Gastroesophageal sphincter (tissue), 4 donors: Measurements from ENCODE around the gene LUC7L. TPM values are rescaled to one million over a fixed set of nuclear protein-coding genes. Genes with fewer than 3 reads are reported as not detected.

Experiments used
- ATAC-seq: fragments of 150-250 bp; one replicate; pipeline ENCODE4 v1.9.1; 2016; ENCODE audit warnings: mild to moderate bottlenecking, moderate library complexity
- H3K27ac ChIP-seq, 4 donors: fragments of 200-600 bp; sonication (generic) in 3 of 4; 1 replicate in 3 of 4; 2 replicates in 1 of 4; pipeline ENCODE4 v1.5.1; 2016 to 2019
- H3K27me3 ChIP-seq: fragments of 200-600 bp; sonication (generic); one replicate; pipeline ENCODE4 v1.5.1; 2019
- H3K36me3 ChIP-seq, 2 donors: fragments of 200-600 bp; sonication (generic); one replicate each; pipeline ENCODE4 v1.5.1; 2019; ENCODE audit warnings: control low read depth in 1 of 2
- H3K4me1 ChIP-seq, 3 donors: fragments of 200-600 bp; sonication (generic); 1 replicate in 2 of 3; 2 replicates in 1 of 3; pipeline ENCODE4 v1.5.1; 2016 to 2019; ENCODE audit warnings: control low read depth in 2 of 3
- H3K4me3 ChIP-seq, 2 donors: fragments of 200-600 bp; sonication (generic); one replicate each; pipeline ENCODE4 v1.5.1; 2019; ENCODE audit warnings: mild to moderate bottlenecking in 1 of 2, moderate library complexity in 1 of 2
- H3K9me3 ChIP-seq, 3 donors: fragments of 200-600 bp; sonication (generic); one replicate each; pipeline ENCODE4 v1.5.1; 2017 to 2019; ENCODE audit warnings: control low read depth in 2 of 3
- EP300 ChIP-seq: sonication (generic); formaldehyde crosslinking; IDR thresholded peaks from one replicate; pipeline ENCODE4 v1.6.1; 2017; ENCODE audit warnings: antibody characterized with exemption, mild to moderate bottlenecking
- POLR2A ChIP-seq, 2 donors: fragments of 450-650 bp; IDR thresholded peaks; one replicate each; pipeline ENCODE4 v1.6.1; 2017; ENCODE audit warnings: antibody characterized with exemption in 2 of 2, mild to moderate bottlenecking in 2 of 2, moderate library complexity in 1 of 2
- POLR2AphosphoS5 ChIP-seq: sonication (generic); formaldehyde crosslinking; IDR thresholded peaks from one replicate; pipeline ENCODE4 v1.6.1; 2017; ENCODE audit warnings: antibody characterized with exemption
- WGBS, 2 donors: methylation state at CpG; one replicate each; pipeline ENCODE4 v1.1.5; 2018; ENCODE audit warnings: low coverage in 1 of 2; 5-methylcytosine and 5-hydroxymethylcytosine counted together
- total RNA-seq, 4 donors: library from RNA; depleted of rRNA; stranded (reverse); fragments of >200 nt; gene quantifications; one replicate each; pipeline ENCODE4 v1.1.0, GENCODE V29; 2016
- TF ChIP-seq, protein P1 (sequence below), 4 experiments: fragments of 200-600 bp in 2 of 4; fragments of 450-650 bp in 2 of 4; sonication (generic) in 1 of 4; IDR thresholded peaks; one replicate each; pipeline ENCODE4 v1.5.1; 2017 to 2019; ENCODE audit warnings: antibody characterized with exemption in 4 of 4, mild to moderate bottlenecking in 2 of 4, moderate library complexity in 2 of 4

LUC7L gene
- total RNA-seq, 4 donors from 2014 or later: 34.7 to 112 (median 59.6) TPM

DNA sequence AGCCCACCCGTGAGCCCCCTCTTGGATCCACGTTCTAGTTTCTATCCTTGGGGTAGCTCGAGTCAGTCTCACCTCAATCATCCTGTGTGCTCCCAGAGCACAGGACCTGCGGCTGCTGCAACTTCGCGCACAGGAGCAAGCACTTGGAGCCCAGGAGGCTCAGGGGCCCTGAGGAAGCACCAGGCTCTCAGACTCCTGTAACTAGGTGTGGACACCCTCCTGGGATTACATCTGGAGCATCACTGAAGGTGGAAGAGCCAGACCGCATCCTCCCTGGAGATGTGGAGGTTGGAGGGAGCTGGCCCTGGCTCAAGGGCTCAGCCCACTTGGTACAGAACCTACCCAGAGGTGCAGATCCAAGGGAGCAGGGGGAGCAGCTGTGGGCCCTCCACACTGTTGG is 46.2 kb downstream of the LUC7L start:
- no peak for ATAC-seq
- peaks cover 34% of the 10 kb centered on the region for H3K27me3 ChIP-seq
- H3K27ac ChIP-seq: no peak overlapping the region
- no peak overlapping the region for H3K4me3 ChIP-seq
- peaks cover 7 to 20% (median 17%) of the 10 kb centered on the region in 3 donors for H3K4me1 ChIP-seq
- peaks cover 0 to 10% of the 10 kb centered on the region in 2 donors for H3K36me3 ChIP-seq
- H3K9me3 ChIP-seq: no peaks in the 10 kb centered on the region
- TF ChIP-seq POLR2A (IDR thresholded peaks at IDR 0.05): no peak
- 51% methylated on average over 4 of the region's 7 CpGs; no CpG with 5 or more reads in 1 of the 2 donors for WGBS, 2 donors

DNA sequence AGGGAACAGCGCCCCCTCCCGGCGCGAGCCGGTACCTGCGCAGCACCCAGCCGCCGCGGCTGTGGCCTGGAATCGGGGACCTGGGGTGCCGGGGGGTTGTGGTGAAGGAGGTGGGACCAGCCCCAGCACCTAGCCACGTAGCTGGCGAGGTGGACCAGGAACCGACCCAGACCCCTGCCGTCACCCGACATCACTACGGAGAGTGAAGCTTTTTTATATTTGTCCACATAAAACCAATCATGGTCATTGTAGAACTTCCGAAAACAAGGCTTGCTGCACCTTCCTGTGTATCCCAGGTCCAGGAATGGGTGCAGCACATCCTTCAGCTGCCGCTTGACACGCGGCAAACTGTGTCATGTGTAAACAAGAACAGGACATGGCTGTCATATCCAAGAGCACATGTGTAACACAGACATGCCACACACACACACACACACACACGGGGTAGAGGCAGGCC is 47.7 kb downstream of the LUC7L start:
- Histone ChIP-seq H3K4me1 (peaks cover 7 to 27% (median 17%) of the 10 kb centered on the region in 3 donors), H3K36me3 (no peaks in the 10 kb centered on the region), H3K27me3 (peaks cover 46% of the 10 kb centered on the region), H3K4me3 (peak overlapping the region in 1 of 2 donors; percentile 36), H3K27ac (no peak overlapping the region), H3K9me3 (no peaks in the 10 kb centered on the region)
- TF ChIP-seq POLR2A (IDR thresholded peaks at IDR 0.05): no peak
- TF ChIP-seq EP300: no peak
- TF ChIP-seq, protein P1, sequence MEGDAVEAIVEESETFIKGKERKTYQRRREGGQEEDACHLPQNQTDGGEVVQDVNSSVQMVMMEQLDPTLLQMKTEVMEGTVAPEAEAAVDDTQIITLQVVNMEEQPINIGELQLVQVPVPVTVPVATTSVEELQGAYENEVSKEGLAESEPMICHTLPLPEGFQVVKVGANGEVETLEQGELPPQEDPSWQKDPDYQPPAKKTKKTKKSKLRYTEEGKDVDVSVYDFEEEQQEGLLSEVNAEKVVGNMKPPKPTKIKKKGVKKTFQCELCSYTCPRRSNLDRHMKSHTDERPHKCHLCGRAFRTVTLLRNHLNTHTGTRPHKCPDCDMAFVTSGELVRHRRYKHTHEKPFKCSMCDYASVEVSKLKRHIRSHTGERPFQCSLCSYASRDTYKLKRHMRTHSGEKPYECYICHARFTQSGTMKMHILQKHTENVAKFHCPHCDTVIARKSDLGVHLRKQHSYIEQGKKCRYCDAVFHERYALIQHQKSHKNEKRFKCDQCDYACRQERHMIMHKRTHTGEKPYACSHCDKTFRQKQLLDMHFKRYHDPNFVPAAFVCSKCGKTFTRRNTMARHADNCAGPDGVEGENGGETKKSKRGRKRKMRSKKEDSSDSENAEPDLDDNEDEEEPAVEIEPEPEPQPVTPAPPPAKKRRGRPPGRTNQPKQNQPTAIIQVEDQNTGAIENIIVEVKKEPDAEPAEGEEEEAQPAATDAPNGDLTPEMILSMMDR (IDR thresholded peaks at IDR 0.05): peak in 3 of 4 experiments; percentile 92 to 98 (median 96)
- ATAC-seq: no peak
- WGBS, 2 donors: no CpG with 5 or more reads among the region's 22 CpGs

- Histone ChIP-seq H3K27me3 (peaks cover 49% of the 10 kb centered on the region), H3K4me1 (peaks cover 7 to 30% (median 17%) of the 10 kb centered on the region in 3 donors), H3K9me3 (no peaks in the 10 kb centered on the region), H3K36me3 (no peaks in the 10 kb centered on the region), H3K27ac (no peak overlapping the region), H3K4me3 (peak overlapping the region in 1 of 2 donors; percentile 36)
- peak; percentile 79 for ATAC-seq
- TF ChIP-seq POLR2A (IDR thresholded peaks at IDR 0.05): no peak
- 30% methylated on average over 2 of the region's 89 CpGs; no CpG with 5 or more reads in 1 of the 2 donors for WGBS, 2 donors
Measured at GRCh38 chr16:180681-181564, 48.3 kb downstream of the LUC7L start.

- Histone ChIP-seq H3K4me3 (peak within 1 kb of the TSS in 1 of 2 donors; percentile 36), H3K27me3 (peaks cover 56% of the 10 kb centered on the region), H3K9me3 (no peaks in the 10 kb centered on the region), H3K27ac (no peak within 1 kb of the TSS), H3K36me3 (no peaks in the 10 kb centered on the region), H3K4me1 (peaks cover 7 to 33% (median 17%) of the 10 kb centered on the region in 3 donors)
- no peak for ATAC-seq
- 25 to 32% methylated on average over 10 of the region's 59 CpGs for WGBS, 2 donors
- TF ChIP-seq, protein P1 (IDR thresholded peaks at IDR 0.05): peak in 3 of 4 experiments; percentile 14 to 40 (median 17)
- no peak for TF ChIP-seq POLR2AphosphoS5
Measured at GRCh38 chr16:180101-180675, 49.1 kb downstream of the LUC7L start, which contains the start of gene HBQ1. Gene HBQ1 (plus strand): TSS chr16:180459. CDS start chr16:180487, 28 bp downstream.

- Histone ChIP-seq H3K4me1 (peaks cover 7 to 33% (median 17%) of the 10 kb centered on the region in 3 donors), H3K27ac (no peak overlapping the region), H3K9me3 (no peaks in the 10 kb centered on the region), H3K4me3 (no peak overlapping the region), H3K36me3 (no peaks in the 10 kb centered on the region), H3K27me3 (peaks cover 63% of the 10 kb centered on the region)
- ATAC-seq: no peak
- 67 to 71% methylated on average over 11 to 12 of the region's 17 CpGs for WGBS, 2 donors
- TF ChIP-seq POLR2AphosphoS5 (no peak), POLR2A (IDR thresholded peaks at IDR 0.05) (no peak), EP300 (no peak)
- TF ChIP-seq, protein P1 (IDR thresholded peaks at IDR 0.05): no peak
Measured at GRCh38 chr16:179211-180092, 49.8 kb downstream of the LUC7L start.
